B cell (primary cell): ENCODE measurements around the gene COLQ. TPM values are rescaled to one million over a fixed set of nuclear protein-coding genes. Genes with fewer than 3 reads are reported as not detected.

Experiments
- ATAC-seq: fragments of 200-7000 bp; cut with Tn5 transposase; one replicate; pipeline ENCODE4 v1.10.0; 2021; ENCODE audit warnings: low read depth, mild to moderate bottlenecking, moderate number of reproducible peaks, moderate library complexity
- CTCF ChIA-PET: fragments of 350-600 bp; sonication (Branson Sonifier 250); formaldehyde crosslinking; loops from one replicate; lab custom pipeline; 2021; ENCODE audit warnings: antibody characterized with exemption, inconsistent platforms; lab: Charles Lee
- POLR2A ChIA-PET: fragments of 350-600 bp; sonication (Branson Sonifier 250); formaldehyde crosslinking; loops from one replicate; lab custom pipeline; 2021; ENCODE audit warnings: antibody characterized with exemption; lab: Charles Lee
- DNase-seq: peaks from one replicate; pipeline ENCODE4 v3.0.0; 2013
- H2AFZ ChIP-seq: 2 replicates; pipeline ENCODE4 v1.6.1; 2012; ENCODE audit warnings: mild to moderate bottlenecking, low read depth, low read length; ENCODE audit not compliant: insufficient read depth, poor library complexity, severe bottlenecking
- H3K27ac ChIP-seq, 2 donors: 1 replicate in 1 of 2; 2 replicates in 1 of 2; pipeline ENCODE4 v1.5.1; 2012 to 2013; ENCODE audit warnings: low read length in 2 of 2, mild to moderate bottlenecking in 2 of 2, moderate library complexity in 1 of 2
- H3K27me3 ChIP-seq, 4 experiments: fragments of 200-600 bp in 1 of 4; sonication (generic) in 1 of 4; replicated peaks in 1 of 4; 1 replicate in 2 of 4; 2 replicates in 2 of 4; pipeline versions ENCODE4 v1.6.1 to v1.7.0; 2013 to 2016; ENCODE audit warnings: low read length in 3 of 4, mild to moderate bottlenecking in 2 of 4, mixed read lengths in 1 of 4, moderate library complexity in 1 of 4; ENCODE audit not compliant: insufficient read depth in 4 of 4, control insufficient read depth in 3 of 4; ENCODE audit errors: control extremely low read depth in 1 of 4
- H3K36me3 ChIP-seq, 2 experiments: replicated peaks in 1 of 2; 1 replicate in 1 of 2; 2 replicates in 1 of 2; pipeline versions ENCODE4 v1.6.1 to v1.7.1; 2013; ENCODE audit warnings: low read length in 1 of 2; ENCODE audit not compliant: insufficient read depth in 2 of 2, control insufficient read depth in 1 of 2; ENCODE audit errors: control extremely low read depth in 1 of 2, extremely low read depth in 1 of 2
- H3K4me1 ChIP-seq, 2 donors: fragments of 200-600 bp in 1 of 2; sonication (generic) in 1 of 2; 1 replicate in 1 of 2; 2 replicates in 1 of 2; pipeline versions ENCODE4 v1.5.1 to v1.6.1; 2013 to 2017; ENCODE audit warnings: low read length in 2 of 2; ENCODE audit not compliant: control insufficient read depth in 2 of 2, insufficient read depth in 2 of 2
- H3K4me2 ChIP-seq: replicated peaks from 2 replicates; pipeline ENCODE3; 2012; ENCODE audit warnings: mild to moderate bottlenecking, low read depth, low read length; ENCODE audit not compliant: poor library complexity, severe bottlenecking
- H3K4me3 ChIP-seq, 5 experiments: fragments of 200-600 bp in 1 of 5; sonication (generic) in 1 of 5; 1 replicate in 3 of 5; 2 replicates in 2 of 5; pipeline versions ENCODE4 v1.5.1 to v1.7.0; 2011 to 2016; ENCODE audit warnings: low read length in 4 of 5, mild to moderate bottlenecking in 4 of 5, low read depth in 2 of 5, control low read depth in 1 of 5, moderate library complexity in 1 of 5; ENCODE audit not compliant: insufficient read depth in 1 of 5; ENCODE audit errors: control extremely low read depth in 1 of 5, extremely low read depth in 1 of 5
- H3K79me2 ChIP-seq: fragments of 200-600 bp; sonication (generic); one replicate; pipeline ENCODE4 v1.6.0; 2016; ENCODE audit warnings: low read length; ENCODE audit not compliant: control insufficient read depth, insufficient read depth
- H3K9ac ChIP-seq: fragments of 200-600 bp; sonication (generic); 2 replicates; pipeline ENCODE4 v1.6.1; 2017; ENCODE audit warnings: mild to moderate bottlenecking, low read length, moderate library complexity
- H3K9me3 ChIP-seq, 3 donors: one replicate each; pipeline versions ENCODE4 v1.6.1 to v1.7.1; 2013; ENCODE audit warnings: low read length in 2 of 3; ENCODE audit not compliant: control insufficient read depth in 2 of 3, insufficient read depth in 1 of 3; ENCODE audit errors: control extremely low read depth in 1 of 3
- H4K20me1 ChIP-seq: 2 replicates; pipeline ENCODE4 v1.6.0; 2012; ENCODE audit warnings: mild to moderate bottlenecking, low read length; ENCODE audit not compliant: insufficient read depth, control insufficient read depth, poor library complexity, severe bottlenecking
- H3K27ac Mint-ChIP-seq: one replicate; pipeline ENCODE4 v1.8.0; 2021; ENCODE audit warnings: mixed read lengths
- H3K27me3 Mint-ChIP-seq: one replicate; pipeline ENCODE4 v1.8.0; 2021; ENCODE audit warnings: mixed read lengths
- H3K4me1 Mint-ChIP-seq: one replicate; pipeline ENCODE4 v1.8.0; 2021; ENCODE audit warnings: mixed read lengths
- H3K4me3 Mint-ChIP-seq: one replicate; pipeline ENCODE4 v1.8.0; 2021; ENCODE audit warnings: mixed read lengths
- H3K9me3 Mint-ChIP-seq: one replicate; pipeline ENCODE4 v1.8.0; 2022; ENCODE audit warnings: mixed read lengths; ENCODE audit not compliant: insufficient read depth
- CTCF ChIP-seq: fragments of 200-600 bp; IDR thresholded peaks from one replicate; pipeline ENCODE4 v1.8.0; 2022; ENCODE audit warnings: antibody characterized with exemption, mild to moderate bottlenecking
- EZH2 ChIP-seq: IDR thresholded peaks from 2 replicates; pipeline ENCODE4 v1.6.1; 2012; ENCODE audit warnings: borderline replicate concordance, low read depth, mild to moderate bottlenecking, moderate library complexity, low read length; ENCODE audit not compliant: insufficient read depth, poor library complexity, severe bottlenecking
- WGBS: methylation state at CpG from one replicate; pipeline ENCODE4 v1.1.5; 2013; ENCODE audit warnings: missing lambda C conversion rate; ENCODE audit not compliant: insufficient coverage; 5-methylcytosine and 5-hydroxymethylcytosine counted together
- intact Hi-C: fragments of 100-400 bp; cut with micrococcal nuclease; formaldehyde crosslinking; loops from one replicate; pipeline ENCODE4 v1.10.0; 2022
- polyA plus RNA-seq: library from polyadenylated mRNA; depleted of rRNA; stranded (reverse); fragments of >200 nt; gene quantifications from 2 replicates; pipeline ENCODE4 v1.2.3, GENCODE V29; 2012
- total RNA-seq, 2 donors: library from RNA; stranded (reverse); fragments of 120-200 nt in 1 of 2; gene quantifications; 1 replicate in 1 of 2; 2 replicates in 1 of 2; pipeline versions ENCODE4 v1.2.3 to v1.2.4, GENCODE V29; 2013 to 2022

The COLQ gene
- total and polyA plus RNA-seq, 2 donors (not counting 1 experiment from before 2014, with no cell fraction given) = 1.9 to 2.5 TPM

- Histone ChIP-seq H3K79me2 (no peaks in the 10 kb centered on the region), H3K4me3 (no peak overlapping the region), H2AFZ (no peak overlapping the region), H4K20me1 (no peaks in the 10 kb centered on the region), H3K27me3 (no peaks in the 10 kb centered on the region), H3K27ac (no peak overlapping the region), H3K4me1 (no peaks in the 10 kb centered on the region), H3K36me3 (no peaks in the 10 kb centered on the region), H3K4me2 (no peak overlapping the region), H3K9ac (no peak overlapping the region), H3K9me3 (no peaks in the 10 kb centered on the region)
- no peak for DNase-seq
- H3K27ac Mint-ChIP-seq = no peak overlapping the region
- CTCF ChIA-PET = no interaction called here
- no peak overlapping the region for H3K4me3 Mint-ChIP-seq
- no peak for ATAC-seq
- POLR2A ChIA-PET = no interaction called here
- H3K4me1 Mint-ChIP-seq = no peaks in the 10 kb centered on the region
- intact Hi-C loops = no loop called here
- no peaks in the 10 kb centered on the region for H3K9me3 Mint-ChIP-seq
- TF ChIP-seq CTCF (no peak), EZH2 (no peak)
- 100% methylated on average over 4 of the region's 4 CpGs for WGBS
- H3K27me3 Mint-ChIP-seq = no peaks in the 10 kb centered on the region
Measured at GRCh38 chr3:15497964-15498363, 23.5 kb downstream of the COLQ start.

GRCh38 chr3:15496341-15496664 lies 25.2 kb downstream of the COLQ start:
- H3K9me3 Mint-ChIP-seq = no peaks in the 10 kb centered on the region
- H3K4me1 ChIP-seq = no peaks in the 10 kb centered on the region
- intact Hi-C loops = no loop called here
- no peaks in the 10 kb centered on the region for H3K79me2 ChIP-seq
- TF ChIP-seq EZH2 = no peak
- no peak for TF ChIP-seq CTCF
- H3K9me3 ChIP-seq = no peaks in the 10 kb centered on the region
- no peak overlapping the region for H2AFZ ChIP-seq
- DNase-seq (no peak), ATAC-seq (no peak)
- no peaks in the 10 kb centered on the region for H3K4me1 Mint-ChIP-seq
- no peaks in the 10 kb centered on the region for H4K20me1 ChIP-seq
- H3K9ac ChIP-seq = no peak overlapping the region
- H3K27ac Mint-ChIP-seq = no peak overlapping the region
- CTCF ChIA-PET = interaction anchor here (1.5 kb wide), 1 partner anchor 61 kb away, joined by 3 read pairs; no protein-coding TSS in a partner anchor
- no peak overlapping the region for H3K4me3 Mint-ChIP-seq
- no peak overlapping the region for H3K4me2 ChIP-seq
- H3K27me3 ChIP-seq = no peaks in the 10 kb centered on the region
- H3K36me3 ChIP-seq = no peaks in the 10 kb centered on the region
- no peak overlapping the region for H3K4me3 ChIP-seq
- no peaks in the 10 kb centered on the region for H3K27me3 Mint-ChIP-seq
- POLR2A ChIA-PET = no interaction called here
- no peak overlapping the region for H3K27ac ChIP-seq
- 96% methylated on average over 7 of the region's 8 CpGs for WGBS
